Activated T-helper 1 cell treated with anti-CD3 and anti-CD28 coated beads, Interleukin-2, amount 50 U/mL, for 16 hours (primary cell): ENCODE data around the gene LTF.
A peak's percentile ranks its signal among the peaks of the same experiment; 100 is the strongest.
"Not testable (repeated sequence)": the region's sequence is repeated elsewhere in the genome, so short reads cannot be mapped to it uniquely, and the experiment has no call there.

Experiments
- DNase-seq, 2 donors: peaks; one replicate each; pipeline ENCODE4 v3.0.0-alpha.2; 2020; ENCODE audit warnings: low read depth in 1 of 2, low spot score in 1 of 2

LTF gene

GRCh38 chr3:46464326-46465195 lies at the start of gene LTF:
TSS of gene LTF (minus strand) at chr3:46464905. CDS start at chr3:46464867, 38 bp downstream.
- no peak for DNase-seq

DNA sequence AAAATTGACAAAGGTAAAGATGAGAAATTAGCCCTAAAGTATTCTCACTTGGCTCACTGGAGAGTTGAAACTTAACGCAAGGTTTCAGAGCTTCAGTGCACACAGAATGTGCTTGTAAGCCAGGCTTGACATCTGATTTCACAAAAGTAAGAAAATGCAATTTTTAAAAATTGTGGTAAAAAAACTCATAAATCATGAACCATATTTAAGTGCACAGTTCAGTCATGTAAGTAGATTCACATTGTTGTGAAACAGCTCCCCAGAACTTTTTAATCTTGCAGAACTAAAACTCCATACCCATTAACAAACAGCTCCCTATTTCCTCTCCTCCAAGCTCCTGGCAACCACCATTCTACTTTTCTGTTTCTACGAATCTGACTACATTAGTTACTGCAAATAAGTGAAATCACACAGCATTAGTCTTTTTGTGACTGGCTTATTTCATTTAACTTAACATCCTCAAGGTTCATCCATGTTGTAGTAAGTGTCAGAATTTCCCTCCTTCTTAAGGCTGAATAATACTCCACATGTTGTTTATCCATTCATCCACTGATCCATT lies 47.6 kb upstream of the LTF start:
- DNase-seq: no peak

DNA sequence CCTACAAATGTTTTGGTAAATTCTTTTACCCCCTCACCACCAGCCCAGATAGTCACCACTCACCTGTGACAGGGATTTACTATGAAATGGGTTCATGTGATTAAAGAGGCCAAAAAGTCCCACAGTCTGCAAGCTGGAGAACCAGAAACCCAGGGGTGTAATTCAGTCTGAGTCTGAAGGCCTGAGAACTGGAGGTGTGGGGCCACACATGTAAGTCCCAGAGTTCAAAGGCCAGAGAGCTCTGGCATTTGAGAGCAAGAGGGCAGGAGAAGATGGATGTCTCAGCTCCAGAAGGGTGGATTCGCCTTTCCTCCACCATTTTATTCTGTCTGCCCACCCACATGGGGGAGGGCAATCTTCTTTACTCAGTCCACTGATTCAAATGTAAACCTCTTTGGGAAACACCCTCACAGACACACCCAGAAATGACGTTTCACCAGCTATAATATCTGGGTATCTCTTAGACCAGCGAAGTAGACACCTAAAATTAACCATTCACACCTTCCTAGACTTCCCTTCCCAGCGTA lies 45.0 kb upstream of the LTF start:
- no peak for DNase-seq

GRCh38 chr3:46508850-46509591 lies 44.3 kb upstream of the LTF start:
- DNase-seq: no peak

GRCh38 chr3:46506526-46506925 lies 41.8 kb upstream of the LTF start:
- DNase-seq: no peak

GRCh38 chr3:46505953-46506352 lies 41.2 kb upstream of the LTF start:
- no peak for DNase-seq

GRCh38 chr3:46504789-46505188 lies 40.1 kb upstream of the LTF start:
- peak in 1 of 2 donors; percentile 5 for DNase-seq

DNA sequence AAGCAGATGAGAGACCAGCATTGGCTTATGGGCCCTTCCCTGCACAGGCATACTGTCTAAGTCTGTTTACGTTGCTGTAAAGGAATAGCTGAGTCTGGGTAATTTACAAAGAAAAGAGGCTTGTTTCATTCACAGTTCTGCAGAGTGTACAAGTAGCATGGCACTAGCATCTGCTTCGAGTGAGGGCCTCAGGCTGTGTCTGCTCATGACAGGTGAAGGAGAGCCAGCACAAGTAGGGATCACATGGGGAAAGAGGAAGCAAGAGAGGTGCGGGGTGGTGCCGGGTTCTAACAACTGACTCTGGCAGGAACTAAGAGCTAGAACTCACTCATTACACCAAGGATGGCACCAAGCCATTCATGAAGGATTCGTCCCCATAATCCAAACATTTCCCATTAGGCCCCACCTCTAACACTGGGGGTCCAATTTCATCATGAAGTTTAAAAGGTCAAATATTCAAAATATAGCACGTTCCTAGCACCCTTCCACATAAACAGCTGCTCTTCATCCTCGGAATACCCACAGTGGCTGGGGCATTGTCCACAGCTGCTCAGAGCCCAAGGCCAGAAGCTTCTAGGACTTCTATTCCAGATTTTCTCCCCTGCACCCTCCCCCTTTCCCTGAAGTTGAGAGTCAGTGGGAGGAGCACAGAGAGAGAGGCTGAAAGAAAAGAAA lies 38.6 kb upstream of the LTF start:
- DNase-seq: no peak

DNA sequence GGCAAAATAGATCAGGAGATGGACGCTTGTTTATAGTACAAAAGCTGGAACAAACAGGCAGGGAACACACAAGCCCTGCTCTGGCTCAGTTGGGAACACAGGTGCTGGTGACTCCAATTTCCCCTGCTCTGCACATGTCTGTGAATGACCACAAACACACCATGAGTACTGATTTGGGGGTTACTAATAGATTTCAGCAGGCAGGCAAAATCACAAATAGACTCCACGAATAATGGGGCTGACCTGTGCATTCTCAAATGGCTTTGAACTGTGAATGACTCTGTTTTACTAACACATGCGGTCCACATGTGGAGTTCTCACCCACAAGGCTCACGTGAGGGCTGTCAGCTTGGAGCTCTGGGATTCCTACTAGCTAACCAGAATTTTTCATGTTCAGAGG lies 37.0 kb upstream of the LTF start:
- no peak for DNase-seq

- DNase-seq: no peak
Measured at GRCh38 chr3:46500656-46501635, 36.2 kb upstream of the LTF start.

- no peak for DNase-seq
Measured at GRCh38 chr3:46498916-46499519, 34.3 kb upstream of the LTF start.

DNA sequence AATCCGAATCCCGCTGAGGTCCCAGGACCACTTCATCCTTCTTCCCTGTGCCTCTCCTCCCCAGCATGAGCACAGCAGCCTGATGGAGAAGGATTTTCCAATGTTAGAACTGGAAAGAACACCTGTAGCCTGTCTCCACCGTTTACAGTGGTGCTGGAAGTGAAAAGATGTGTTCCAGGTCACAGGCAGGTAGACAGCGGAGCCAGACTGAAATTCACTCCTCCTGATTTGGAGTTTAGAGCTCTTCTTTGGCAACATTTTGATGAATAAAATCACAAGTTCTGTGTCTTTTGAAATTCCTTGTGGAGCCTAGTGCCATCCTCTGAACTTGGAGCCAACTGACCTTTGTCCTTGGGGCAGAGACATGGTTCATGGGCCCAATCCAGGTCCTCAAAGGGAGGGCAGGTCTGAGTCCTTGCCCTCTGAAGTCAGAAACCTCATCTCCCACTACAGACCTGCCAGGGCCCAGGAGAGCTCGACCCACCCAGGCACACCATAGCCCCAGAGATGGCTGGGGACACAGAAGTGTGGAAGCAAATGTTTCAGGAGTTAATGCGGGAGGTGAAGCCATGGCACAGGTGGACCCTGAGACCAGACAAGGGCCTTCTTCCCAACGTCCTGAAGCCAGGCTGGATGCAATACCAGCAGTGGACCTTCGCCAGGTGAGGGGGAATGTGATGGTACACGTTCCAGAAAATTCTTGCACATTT lies 33.0 kb upstream of the LTF start, which contains the start of gene RTP3:
Gene RTP3 (plus strand): TSS at position 421 of the 710 bp plus-strand sequence. CDS start 87 bp downstream, at position 508.
- no peak for DNase-seq

- peak; percentile 10 to 46 for DNase-seq
Measured at GRCh38 chr3:46496746-46497555, 32.2 kb upstream of the LTF start.

GRCh38 chr3:46495901-46496456 lies 31.3 kb upstream of the LTF start:
- DNase-seq: no peak

DNA sequence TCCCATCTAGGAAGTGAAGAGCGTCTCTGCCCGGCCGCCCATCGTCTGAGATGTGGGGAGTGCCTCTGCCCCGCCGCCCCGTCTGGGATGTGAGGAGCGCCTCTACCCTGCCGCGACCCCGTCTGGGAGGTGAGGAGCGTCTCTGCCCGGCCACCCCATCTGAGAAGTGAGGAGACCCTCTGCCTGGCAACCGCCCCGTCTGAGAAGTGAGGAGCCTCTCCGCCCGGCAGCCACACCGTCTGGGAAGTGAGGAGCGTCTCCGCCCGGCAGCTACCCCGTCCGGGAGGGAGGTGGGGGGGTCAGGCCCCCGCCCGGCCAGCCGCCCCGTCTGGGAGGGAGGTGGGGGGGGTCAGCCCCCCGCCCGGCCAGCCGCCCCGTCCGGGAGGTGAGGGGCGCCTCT lies 29.8 kb upstream of the LTF start:
- DNase-seq: not testable (repeated sequence)

- DNase-seq: no peak
Measured at GRCh38 chr3:46492890-46493547, 28.3 kb upstream of the LTF start.
